Colonic mucosa (tissue), 4 donors: ENCODE measurements around the gene ESYT2. TPM values are rescaled to one million over a fixed set of nuclear protein-coding genes. Genes with fewer than 3 reads are reported as not detected.

ENCODE experiments used
- DNase-seq: peaks from one replicate; pipeline ENCODE4 v3.0.0-alpha.2; 2020
- H3K27ac ChIP-seq: fragments of 200-600 bp; one replicate; pipeline ENCODE4 v1.8.0; 2021
- H3K27me3 ChIP-seq: fragments of 200-600 bp; one replicate; pipeline ENCODE4 v1.8.0; 2021
- H3K36me3 ChIP-seq: fragments of 200-600 bp; one replicate; pipeline ENCODE4 v1.8.0; 2021
- H3K4me1 ChIP-seq: fragments of 200-600 bp; one replicate; pipeline ENCODE4 v1.8.0; 2021; ENCODE audit warnings: mild to moderate bottlenecking
- H3K4me3 ChIP-seq: fragments of 200-600 bp; one replicate; pipeline ENCODE4 v1.8.0; 2021
- H3K9ac ChIP-seq, 2 donors: one replicate each; pipeline ENCODE4 v1.7.0; 2013; ENCODE audit warnings: control low read depth in 2 of 2, low read depth in 2 of 2, low read length in 2 of 2
- H3K9me3 ChIP-seq: fragments of 200-600 bp; one replicate; pipeline ENCODE4 v1.8.0; 2021
- intact Hi-C: fragments of 100-400 bp; cut with DNase I; formaldehyde crosslinking; loops from one replicate; pipeline ENCODE4 v1.14.1; 2022
- total RNA-seq, 2 donors: library from RNA; stranded (reverse); fragmentation: NEBNext Ultra II Directional in 1 of 2; extraction: Animal tissue kit (Norgen Biotek cat#: 25700) in 1 of 2; gene quantifications; one replicate each; pipeline ENCODE4 v1.2.1, GENCODE V29; 2021
- TF ChIP-seq, protein P1 (sequence below): fragments of 200-600 bp; IDR thresholded peaks from one replicate; pipeline ENCODE4 v1.8.0; 2022; ENCODE audit warnings: antibody characterized with exemption, mild to moderate bottlenecking
- donor health status: healthy.
- donor health status: DM: no; HTN: no; CAD: no.
- donor health status: DM: no; HTN: no; CAD: no.

Gene ESYT2
- total RNA-seq, 2 donors from 2014 or later, result 57.5 to 105 TPM

DNA sequence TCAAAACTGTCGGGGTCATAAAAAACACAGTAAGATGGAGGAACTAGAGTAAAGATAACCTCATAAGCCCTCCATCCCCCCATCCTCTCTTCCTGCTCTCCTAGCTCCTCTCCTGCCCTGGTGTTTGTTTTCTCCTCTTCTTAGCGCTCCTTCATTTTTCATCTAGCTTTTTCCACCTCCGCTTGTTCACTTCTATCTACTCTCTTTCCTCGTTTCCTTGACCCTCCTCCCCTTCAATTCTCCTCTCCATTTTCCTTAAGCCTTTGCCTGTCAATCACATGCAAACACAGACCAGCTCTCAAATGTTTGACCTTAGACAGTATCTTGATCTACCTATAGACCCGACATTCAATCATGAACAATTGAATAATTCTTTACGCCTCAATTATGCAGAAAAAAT lies 134.7 kb downstream of the ESYT2 start:
- Histone ChIP-seq H3K9ac (no peak overlapping the region), H3K9me3 (no peaks in the 10 kb centered on the region), H3K36me3 (no peaks in the 10 kb centered on the region), H3K27me3 (no peaks in the 10 kb centered on the region), H3K27ac (no peak overlapping the region), H3K4me1 (no peaks in the 10 kb centered on the region), H3K4me3 (no peak overlapping the region)
- intact Hi-C loops, result loop anchor here (2.0 kb wide), 1 partner anchor 282 kb away; no protein-coding TSS in a partner anchor
- no peak for DNase-seq
- TF ChIP-seq, protein P1, sequence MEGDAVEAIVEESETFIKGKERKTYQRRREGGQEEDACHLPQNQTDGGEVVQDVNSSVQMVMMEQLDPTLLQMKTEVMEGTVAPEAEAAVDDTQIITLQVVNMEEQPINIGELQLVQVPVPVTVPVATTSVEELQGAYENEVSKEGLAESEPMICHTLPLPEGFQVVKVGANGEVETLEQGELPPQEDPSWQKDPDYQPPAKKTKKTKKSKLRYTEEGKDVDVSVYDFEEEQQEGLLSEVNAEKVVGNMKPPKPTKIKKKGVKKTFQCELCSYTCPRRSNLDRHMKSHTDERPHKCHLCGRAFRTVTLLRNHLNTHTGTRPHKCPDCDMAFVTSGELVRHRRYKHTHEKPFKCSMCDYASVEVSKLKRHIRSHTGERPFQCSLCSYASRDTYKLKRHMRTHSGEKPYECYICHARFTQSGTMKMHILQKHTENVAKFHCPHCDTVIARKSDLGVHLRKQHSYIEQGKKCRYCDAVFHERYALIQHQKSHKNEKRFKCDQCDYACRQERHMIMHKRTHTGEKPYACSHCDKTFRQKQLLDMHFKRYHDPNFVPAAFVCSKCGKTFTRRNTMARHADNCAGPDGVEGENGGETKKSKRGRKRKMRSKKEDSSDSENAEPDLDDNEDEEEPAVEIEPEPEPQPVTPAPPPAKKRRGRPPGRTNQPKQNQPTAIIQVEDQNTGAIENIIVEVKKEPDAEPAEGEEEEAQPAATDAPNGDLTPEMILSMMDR, result no peak

DNA sequence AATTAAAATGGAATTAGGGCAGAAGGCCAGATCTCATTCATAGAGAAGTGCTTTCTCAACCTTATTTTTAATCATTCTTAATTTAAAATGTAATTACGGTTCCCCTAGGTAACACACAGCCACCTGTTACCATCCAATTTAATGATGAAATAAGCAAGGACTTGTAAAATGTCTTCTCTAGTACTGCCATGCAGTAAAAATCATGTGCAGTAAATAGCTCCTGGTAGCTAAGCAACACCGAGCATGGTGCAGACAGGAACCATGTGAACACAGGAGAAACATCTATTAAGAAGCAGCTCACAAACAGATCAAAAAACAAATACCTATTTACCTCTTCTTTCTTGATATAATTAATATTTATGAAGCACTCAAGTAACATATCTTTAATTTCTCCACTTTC lies 139.8 kb downstream of the ESYT2 start:
- H3K36me3 ChIP-seq, result no peaks in the 10 kb centered on the region
- no peak for DNase-seq
- no peaks in the 10 kb centered on the region for H3K4me1 ChIP-seq
- no peaks in the 10 kb centered on the region for H3K27me3 ChIP-seq
- no peaks in the 10 kb centered on the region for H3K9me3 ChIP-seq
- TF ChIP-seq, protein P1, result no peak
- H3K9ac ChIP-seq, result no peak overlapping the region
- H3K4me3 ChIP-seq, result no peak overlapping the region
- H3K27ac ChIP-seq, result no peak overlapping the region
- intact Hi-C loops, result no loop called here

DNA sequence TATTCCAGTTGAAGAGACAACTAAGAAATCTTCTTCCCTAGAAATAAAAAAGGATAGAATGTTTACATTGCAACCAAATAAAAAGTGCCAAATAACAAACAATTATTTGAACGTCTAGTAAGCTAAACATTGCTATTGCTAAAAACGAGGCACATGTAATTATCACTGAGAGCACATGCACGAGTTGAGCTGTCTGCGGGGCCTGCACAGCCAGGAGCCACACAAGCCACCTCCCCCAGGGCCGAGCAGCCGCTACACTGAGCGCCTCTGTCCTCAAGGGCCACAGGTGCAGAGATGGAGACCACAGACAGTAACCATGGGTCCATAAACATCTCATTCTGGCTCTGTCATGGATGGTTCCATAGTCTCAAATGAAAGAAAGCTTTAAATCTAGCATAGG lies 141.9 kb downstream of the ESYT2 start:
- no peak overlapping the region for H3K9ac ChIP-seq
- H3K36me3 ChIP-seq, result no peaks in the 10 kb centered on the region
- H3K4me3 ChIP-seq, result no peak overlapping the region
- DNase-seq, result no peak
- no peaks in the 10 kb centered on the region for H3K4me1 ChIP-seq
- H3K9me3 ChIP-seq, result no peaks in the 10 kb centered on the region
- TF ChIP-seq, protein P1, result no peak
- H3K27ac ChIP-seq, result no peak overlapping the region
- H3K27me3 ChIP-seq, result no peaks in the 10 kb centered on the region
- intact Hi-C loops, result no loop called here

DNA sequence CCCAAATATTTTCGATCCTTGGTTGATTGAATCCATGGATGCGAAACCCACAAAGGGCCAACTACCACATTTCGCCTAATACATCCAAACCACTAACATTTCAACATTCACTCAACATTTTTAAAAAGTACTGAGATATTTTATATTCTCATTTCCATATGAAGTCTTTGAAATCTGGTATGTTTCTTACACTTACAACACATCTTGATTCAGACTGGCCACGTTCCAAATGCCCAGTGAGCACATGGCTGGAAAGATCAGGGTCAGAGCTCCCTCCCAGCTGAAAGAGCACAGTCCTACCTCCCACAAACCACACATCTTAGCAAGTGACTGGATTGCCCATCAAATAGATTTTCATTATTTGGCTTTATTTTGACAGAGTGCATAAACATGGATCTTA lies 143.6 kb downstream of the ESYT2 start:
- TF ChIP-seq, protein P1, result no peak
- intact Hi-C loops, result no loop called here
- H3K36me3 ChIP-seq, result no peaks in the 10 kb centered on the region
- H3K9ac ChIP-seq, result no peak overlapping the region
- H3K4me1 ChIP-seq, result no peaks in the 10 kb centered on the region
- no peak overlapping the region for H3K4me3 ChIP-seq
- H3K27ac ChIP-seq, result no peak overlapping the region
- DNase-seq, result no peak
- no peaks in the 10 kb centered on the region for H3K9me3 ChIP-seq
- H3K27me3 ChIP-seq, result no peaks in the 10 kb centered on the region

DNA sequence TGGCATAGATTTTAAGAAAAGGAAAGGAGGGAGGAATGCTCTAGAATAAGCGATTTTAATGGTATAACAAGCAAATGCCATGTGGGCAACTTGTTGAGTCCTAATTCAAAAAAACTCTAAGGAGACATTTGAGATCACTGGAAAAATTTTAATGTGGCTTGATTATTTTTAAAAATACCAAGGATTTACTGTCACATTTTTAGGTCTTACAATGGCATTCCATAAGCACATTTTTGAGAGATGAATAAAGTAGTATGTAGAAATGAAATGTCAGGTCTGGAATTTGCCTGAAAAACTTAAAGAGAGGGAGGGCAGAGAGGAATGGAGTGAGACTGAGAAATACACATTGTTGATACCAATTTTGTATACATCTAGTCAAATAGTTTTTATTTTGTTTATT lies 145.0 kb downstream of the ESYT2 start:
- H3K4me1 ChIP-seq, result no peaks in the 10 kb centered on the region
- TF ChIP-seq, protein P1, result no peak
- no peak for DNase-seq
- H3K27ac ChIP-seq, result no peak overlapping the region
- H3K9me3 ChIP-seq, result no peaks in the 10 kb centered on the region
- no peaks in the 10 kb centered on the region for H3K36me3 ChIP-seq
- H3K4me3 ChIP-seq, result no peak overlapping the region
- H3K9ac ChIP-seq, result no peak overlapping the region
- H3K27me3 ChIP-seq, result no peaks in the 10 kb centered on the region
- intact Hi-C loops, result no loop called here

DNA sequence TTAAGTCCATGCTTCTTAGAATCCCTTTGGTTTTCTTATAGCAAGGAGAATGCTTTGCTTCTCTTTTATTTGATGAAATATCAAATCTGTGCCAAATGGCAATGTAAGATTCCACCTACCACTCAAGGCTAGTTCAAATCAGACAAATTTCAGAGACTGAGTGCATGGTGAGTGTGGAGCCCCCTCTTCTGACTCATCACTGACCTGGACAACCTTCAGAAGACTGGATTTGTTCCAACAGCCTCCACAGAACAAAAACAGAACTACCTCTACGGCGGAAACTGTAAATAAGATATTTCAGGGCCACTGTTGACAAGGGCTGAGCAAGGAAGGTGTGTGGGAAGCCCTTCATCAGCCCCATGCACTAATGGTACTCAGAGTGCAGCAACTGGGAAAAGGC lies 145.8 kb downstream of the ESYT2 start:
- intact Hi-C loops, result no loop called here

More for the DNA sequence above, 145.8 kb downstream of the ESYT2 start:
- Histone ChIP-seq H3K9ac (no peak overlapping the region), H3K9me3 (no peaks in the 10 kb centered on the region), H3K4me3 (no peak overlapping the region), H3K27ac (no peak overlapping the region), H3K36me3 (no peaks in the 10 kb centered on the region), H3K27me3 (no peaks in the 10 kb centered on the region), H3K4me1 (no peaks in the 10 kb centered on the region)
- DNase-seq, result no peak
- TF ChIP-seq, protein P1, result no peak
